Measurements from ENCODE around the gene THEM5.

DNA sequence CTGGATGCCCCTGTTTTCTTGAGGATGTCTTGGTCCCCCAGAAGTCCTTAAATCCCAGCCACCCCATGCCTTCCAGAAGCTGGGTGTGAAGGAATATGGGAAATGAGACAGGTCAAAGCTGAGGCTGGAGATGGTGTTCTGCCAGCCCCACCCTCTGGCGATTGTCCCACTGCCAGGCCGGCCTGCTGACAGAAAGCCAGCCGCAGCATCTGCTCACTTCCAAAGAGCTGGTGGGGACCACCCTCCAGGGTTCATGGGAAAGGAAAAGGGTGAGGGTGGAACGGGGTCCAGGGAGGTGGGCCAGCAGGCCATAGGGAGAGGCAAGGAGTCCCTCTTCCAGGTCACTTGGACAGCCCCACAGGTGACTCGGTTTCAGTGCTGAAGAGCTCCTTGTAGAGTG is 46.4 kb downstream of the THEM5 start:
- TF ChIP-seq EZH2phosphoT487 (IDR thresholded peaks at IDR 0.05; ENCODE audit: borderline replicate concordance, low read length) (no peak), EZH2 (IDR thresholded peaks at IDR 0.05; ENCODE audit: low read length, unreplicated experiment) (no peak)

All from PC-3 (cell line).